Endothelial cell of umbilical vein (primary cell): ENCODE results near the gene BMERB1. TPM values are rescaled to one million over a fixed set of nuclear protein-coding genes. Genes with fewer than 3 reads are reported as not detected.

ENCODE experiments used
- BruUV-seq: library from RNA; stranded (reverse); fragments of 400-500 nt; replicated peaks from 2 replicates; lab custom pipeline; 2021; lab: Mats Ljungman, UMichigan
- CTCF ChIA-PET: fragments of 300-600, 350-600 bp; sonication (Branson Sonifier 250); formaldehyde crosslinking; loops from one replicate; lab custom pipeline; 2021; ENCODE audit warnings: antibody characterized with exemption, inconsistent platforms; lab: Charles Lee
- POLR2A ChIA-PET: fragments of 300-600, 350-600 bp; sonication (Branson Sonifier 250); formaldehyde crosslinking; loops from one replicate; lab custom pipeline; 2021; ENCODE audit warnings: antibody characterized with exemption, inconsistent platforms; lab: Charles Lee
- DNase-seq: peaks from one replicate; pipeline ENCODE4 v3.0.0-alpha.2; 2011; ENCODE audit warnings: low read depth, low spot score
- FAIRE-seq: peaks from 2 replicates; lab custom pipeline; 2011; peaks lifted over from hg19 to GRCh38; lab: Jason Lieb, UNC
- H2AFZ ChIP-seq: 2 replicates; pipeline ENCODE4 v1.6.0; 2012; ENCODE audit warnings: low read depth, low read length, control low read depth, inconsistent platforms
- H3K27ac ChIP-seq: 2 replicates; pipeline ENCODE4 v1.5.1; 2011; ENCODE audit warnings: low read depth, mild to moderate bottlenecking, control low read depth, low read length, moderate library complexity; ENCODE audit not compliant: insufficient read depth
- H3K27me3 ChIP-seq, 2 experiments: 2 replicates each; pipeline versions ENCODE4 v1.6.0 to v1.6.1; 2011; ENCODE audit warnings: low read length in 2 of 2, mixed read lengths in 1 of 2; ENCODE audit not compliant: control insufficient read depth in 2 of 2, insufficient read depth in 2 of 2
- H3K36me3 ChIP-seq, 2 experiments: 2 replicates in 1 of 2; 3 replicates in 1 of 2; pipeline ENCODE4 v1.5.1; 2011; ENCODE audit warnings: low read length in 2 of 2, mild to moderate bottlenecking in 1 of 2, moderate library complexity in 1 of 2; ENCODE audit not compliant: control insufficient read depth in 2 of 2, insufficient read depth in 2 of 2; ENCODE audit errors: extremely low read depth in 1 of 2
- H3K4me1 ChIP-seq: 3 replicates; pipeline ENCODE4 v1.5.1; 2011; ENCODE audit warnings: mild to moderate bottlenecking, low read length; ENCODE audit not compliant: control insufficient read depth, insufficient read depth; ENCODE audit errors: extremely low read depth
- H3K4me2 ChIP-seq: 2 replicates; pipeline ENCODE4 v1.6.1; 2011; ENCODE audit warnings: low read length, control low read depth, mixed read lengths; ENCODE audit not compliant: insufficient read depth
- H3K4me3 ChIP-seq, 3 experiments: fragments of 200-600 bp in 1 of 3; sonication (generic), shearing (Covaris generic) in 1 of 3; replicated peaks in 1 of 3; 2 replicates each; pipeline ENCODE4 v1.5.1; 2011 to 2016; ENCODE audit warnings: control low read depth in 3 of 3, low read length in 3 of 3, mild to moderate bottlenecking in 2 of 3, inconsistent platforms in 1 of 3, low read depth in 1 of 3, moderate library complexity in 1 of 3; ENCODE audit not compliant: insufficient read depth in 1 of 3
- H3K79me2 ChIP-seq: 2 replicates; pipeline ENCODE4 v1.6.0; 2012; ENCODE audit warnings: low read length, inconsistent platforms; ENCODE audit not compliant: control insufficient read depth, insufficient read depth
- H3K9ac ChIP-seq: replicated peaks from 2 replicates; pipeline ENCODE3; 2011; ENCODE audit warnings: low read length, control low read depth; ENCODE audit not compliant: insufficient read depth; ENCODE audit errors: extremely low read depth
- H3K9me1 ChIP-seq: replicated peaks from 3 replicates; pipeline ENCODE4 v1.6.0; 2011; ENCODE audit warnings: mild to moderate bottlenecking, low read length; ENCODE audit not compliant: control insufficient read depth, insufficient read depth; ENCODE audit errors: extremely low read depth
- H3K9me3 ChIP-seq: replicated peaks from 2 replicates; pipeline ENCODE4 v1.5.1; 2012; ENCODE audit warnings: low read length, inconsistent platforms; ENCODE audit not compliant: control insufficient read depth, insufficient read depth
- H4K20me1 ChIP-seq: replicated peaks from 2 replicates; pipeline ENCODE3; 2011; ENCODE audit warnings: mild to moderate bottlenecking, low read length; ENCODE audit not compliant: control insufficient read depth, insufficient read depth; ENCODE audit errors: extremely low read depth
- CTCF ChIP-seq, 2 donors: IDR thresholded peaks; 1 replicate in 1 of 2; 2 replicates in 1 of 2; pipeline ENCODE4 v1.5.1; 2011; ENCODE audit warnings: low read length in 2 of 2, mild to moderate bottlenecking in 2 of 2, moderate library complexity in 2 of 2, control low read depth in 1 of 2, inconsistent platforms in 1 of 2, low read depth in 1 of 2; ENCODE audit not compliant: insufficient read depth in 1 of 2; ENCODE audit errors: extremely low read depth in 1 of 2
- EZH2 ChIP-seq: IDR thresholded peaks from 2 replicates; pipeline ENCODE4 v1.6.1; 2012; ENCODE audit warnings: borderline replicate concordance, low read depth, mild to moderate bottlenecking, moderate library complexity, low read length, inconsistent platforms; ENCODE audit not compliant: severe bottlenecking
- FOS ChIP-seq: IDR thresholded peaks from 2 replicates; pipeline ENCODE4 v1.6.1; 2011; ENCODE audit warnings: mild to moderate bottlenecking, low read length, moderate library complexity, borderline replicate concordance; ENCODE audit not compliant: insufficient read depth
- GATA2 ChIP-seq: IDR thresholded peaks from 2 replicates; pipeline ENCODE4 v1.7.0; 2011; ENCODE audit warnings: low read depth, mild to moderate bottlenecking, moderate library complexity, mixed read lengths, low read length; ENCODE audit not compliant: insufficient read length, insufficient read depth
- JUN ChIP-seq: IDR thresholded peaks from 2 replicates; pipeline ENCODE4 v1.6.1; 2011; ENCODE audit warnings: borderline replicate concordance, low read depth; ENCODE audit not compliant: insufficient read length, insufficient read depth
- MAX ChIP-seq: IDR thresholded peaks from 2 replicates; pipeline ENCODE4 v1.6.1; 2011; ENCODE audit not compliant: insufficient read depth, insufficient read length
- MYC ChIP-seq: IDR thresholded peaks from one replicate; pipeline ENCODE4 v1.6.1; 2011; ENCODE audit warnings: mild to moderate bottlenecking, low read depth, low read length
- POLR2A ChIP-seq: IDR thresholded peaks from 2 replicates; pipeline ENCODE4 v1.6.1; 2012; ENCODE audit warnings: low read depth, mild to moderate bottlenecking, control low read depth, low read length
- POLR2AphosphoS5 ChIP-seq: IDR thresholded peaks from 2 replicates; pipeline ENCODE4 v1.6.1; 2012; ENCODE audit warnings: low read depth, mild to moderate bottlenecking, control low read depth, low read length, moderate library complexity; ENCODE audit not compliant: insufficient read depth
- dilution Hi-C: fragments of 300-500 bp; cut with MboI; formaldehyde crosslinking; loops from one replicate; pipeline ENCODE4 v1.15.0; 2019; ENCODE audit warnings: low sequenced_read_pairs; ENCODE audit not compliant: extremely low pct_ligation_motif_present
- intact Hi-C: fragments of 100-400 bp; cut with micrococcal nuclease; formaldehyde crosslinking; loops from one replicate; pipeline ENCODE4 v1.10.0; 2022
- polyA plus RNA-seq, 4 experiments: library from polyadenylated mRNA; depleted of rRNA in 3 of 4; stranded (reverse) in 3 of 4; unstranded in 1 of 4; fragments of >200 nt; gene quantifications; 2 replicates each; pipeline versions ENCODE4 v1.2.1 to v1.2.3, GENCODE V29; 2011 to 2012; ENCODE audit warnings: missing spikeins in 1 of 4
- total RNA-seq: library from RNA; stranded (reverse); gene quantifications from 2 replicates; pipeline ENCODE4 v1.2.3, GENCODE V29; 2021

BMERB1 gene
- total and polyA plus RNA-seq, 2 donors (not counting 3 experiments of a cell fraction or from before 2014, with no cell fraction given): 14.1 to 17.4 TPM

GRCh38 chr16:15515992-15516391, 81.6 kb downstream of the BMERB1 start:
- peaks cover 12% of the 10 kb centered on the region for H3K4me1 ChIP-seq
- no peak overlapping the region for H3K4me3 ChIP-seq
- H3K9me1 ChIP-seq: no peaks in the 10 kb centered on the region
- H3K4me2 ChIP-seq: no peak overlapping the region
- TF ChIP-seq FOS (no peak), POLR2AphosphoS5 (no peak), GATA2 (no peak), JUN (no peak), EZH2 (no peak), MAX (no peak), POLR2A (no peak), MYC (no peak), CTCF (IDR thresholded peaks at IDR 0.05; ENCODE audit: extremely low read depth in 1 of 2, insufficient read depth in 1 of 2, low read depth in 1 of 2, low read length in 2 of 2) (no peak)
- DNase-seq: no peak
- H3K9ac ChIP-seq: no peak overlapping the region
- no peaks in the 10 kb centered on the region for H3K27me3 ChIP-seq
- H4K20me1 ChIP-seq: no peaks in the 10 kb centered on the region
- no peak overlapping the region for H2AFZ ChIP-seq
- no peaks in the 10 kb centered on the region for H3K36me3 ChIP-seq
- intact Hi-C loops (no loop called here), dilution Hi-C loops (no loop called here)
- BruUV-seq: no TSS peak
- no peak overlapping the region for H3K27ac ChIP-seq
- no peak for FAIRE-seq
- ChIA-PET POLR2A (no interaction called here), CTCF (interaction anchor here (1.0 to 3.9 kb wide), 2 partner anchors 14 to 88 kb away, joined by 3 to 13 read pairs; no protein-coding TSS in a partner anchor)
- no peaks in the 10 kb centered on the region for H3K9me3 ChIP-seq
- no peaks in the 10 kb centered on the region for H3K79me2 ChIP-seq
